Smooth muscle cell (in vitro differentiated cells): ENCODE data around the gene CNRIP1. TPM values are rescaled to one million over a fixed set of nuclear protein-coding genes. Genes with fewer than 3 reads are reported as not detected.

ENCODE experiments used
- DNase-seq: peaks from one replicate; lab custom pipeline; 2025; ENCODE audit not compliant: unreplicated experiment; lab: John Stamatoyannopoulos, UW
- H2AFZ ChIP-seq: fragments of 200-600 bp; sonication (generic); 2 replicates; pipeline ENCODE4 v1.6.0; 2016; ENCODE audit warnings: antibody characterized with exemption, low read depth, mild to moderate bottlenecking
- H3F3A ChIP-seq: fragments of 200-600 bp; sonication (generic); 2 replicates; pipeline ENCODE4 v1.6.0; 2017; ENCODE audit warnings: antibody characterized with exemption, low read depth
- H3K27ac ChIP-seq: fragments of 200-600 bp; sonication (generic); 2 replicates; pipeline ENCODE4 v1.5.1; 2016; ENCODE audit warnings: low read depth, mild to moderate bottlenecking
- H3K27me3 ChIP-seq: fragments of 200-600 bp; sonication (generic); 2 replicates; pipeline ENCODE4 v1.6.1; 2016; ENCODE audit warnings: low read depth, mild to moderate bottlenecking
- H3K36me3 ChIP-seq: fragments of 200-600 bp; sonication (generic); 2 replicates; pipeline ENCODE4 v1.5.1; 2016; ENCODE audit warnings: low read depth
- H3K4me1 ChIP-seq: fragments of 200-600 bp; sonication (generic); 2 replicates; pipeline ENCODE4 v1.5.1; 2016; ENCODE audit warnings: low read depth
- H3K4me2 ChIP-seq: fragments of 200-600 bp; sonication (generic); 2 replicates; pipeline ENCODE4 v1.6.0; 2016; ENCODE audit warnings: mild to moderate bottlenecking
- H3K4me3 ChIP-seq: fragments of 200-600 bp; sonication (generic); 2 replicates; pipeline ENCODE4 v1.5.1; 2016; ENCODE audit warnings: mild to moderate bottlenecking
- H3K79me2 ChIP-seq: fragments of 200-600 bp; sonication (generic); 2 replicates; pipeline ENCODE4 v1.6.0; 2016; ENCODE audit warnings: low read depth, mild to moderate bottlenecking
- H3K9ac ChIP-seq: fragments of 200-600 bp; sonication (generic); 2 replicates; pipeline ENCODE4 v1.6.0; 2016; ENCODE audit warnings: low read depth
- H3K9me3 ChIP-seq: fragments of 200-600 bp; sonication (generic); replicated peaks from 2 replicates; pipeline ENCODE4 v1.5.1; 2016; ENCODE audit warnings: low read depth
- H4K20me1 ChIP-seq: fragments of 200-600 bp; sonication (generic); 2 replicates; pipeline ENCODE4 v1.6.0; 2016; ENCODE audit warnings: low read depth
- CTCF ChIP-seq: fragments of 200-600 bp; sonication (generic); IDR thresholded peaks from 2 replicates; pipeline ENCODE4 v1.5.1; 2017; ENCODE audit warnings: borderline replicate concordance, mild to moderate bottlenecking, antibody characterized with exemption; ENCODE audit not compliant: insufficient read depth, poor library complexity, severe bottlenecking
- WGBS: methylation state at CpG from one replicate; pipeline ENCODE4 v1.1.7; 2016; ENCODE audit warnings: low lambda C conversion rate; 5-methylcytosine and 5-hydroxymethylcytosine counted together
- polyA plus RNA-seq: library from polyadenylated mRNA; unstranded; fragments of >200 nt; fragmentation: Nextera tagmentation; extraction: Ambion mirVana; gene quantifications from 2 replicates; pipeline ENCODE4 v1.2.1, GENCODE V29; 2016
- total RNA-seq: library from RNA; depleted of rRNA; stranded (reverse); fragments of >200 nt; gene quantifications from 2 replicates; pipeline ENCODE4 v1.2.3, GENCODE V29; 2014

The CNRIP1 gene
- total and polyA plus RNA-seq, 2 experiments from 2014 or later = 1.7 to 3.0 TPM

- peaks cover 30% of the 10 kb centered on the region for H3K27me3 ChIP-seq
- 88% methylated on average over 4 of the region's 4 CpGs for WGBS
- DNase-seq = no peak
- H3K4me3 ChIP-seq = no peak overlapping the region
- no peak for TF ChIP-seq CTCF
- H2AFZ ChIP-seq = no peak overlapping the region
- H3K4me1 ChIP-seq = no peaks in the 10 kb centered on the region
- no peaks in the 10 kb centered on the region for H4K20me1 ChIP-seq
- H3K27ac ChIP-seq = no peak overlapping the region
- H3K9me3 ChIP-seq = no peaks in the 10 kb centered on the region
- no peak overlapping the region for H3K9ac ChIP-seq
- no peaks in the 10 kb centered on the region for H3K79me2 ChIP-seq
- no peaks in the 10 kb centered on the region for H3K36me3 ChIP-seq
- no peaks in the 10 kb centered on the region for H3F3A ChIP-seq
- no peak overlapping the region for H3K4me2 ChIP-seq
Measured at GRCh38 chr2:68279691-68280090, 40.1 kb downstream of the CNRIP1 start.

- H3K9ac ChIP-seq = no peak overlapping the region
- H3K36me3 ChIP-seq = no peaks in the 10 kb centered on the region
- no peaks in the 10 kb centered on the region for H3K9me3 ChIP-seq
- 78% methylated on average over 1 of the region's 1 CpG for WGBS
- H3K4me1 ChIP-seq = no peaks in the 10 kb centered on the region
- H3K27ac ChIP-seq = no peak overlapping the region
- peaks cover 25% of the 10 kb centered on the region for H3K27me3 ChIP-seq
- H3K79me2 ChIP-seq = no peaks in the 10 kb centered on the region
- no peaks in the 10 kb centered on the region for H3F3A ChIP-seq
- no peak overlapping the region for H3K4me2 ChIP-seq
- H2AFZ ChIP-seq = no peak overlapping the region
- no peak for TF ChIP-seq CTCF
- H4K20me1 ChIP-seq = no peaks in the 10 kb centered on the region
- H3K4me3 ChIP-seq = no peak overlapping the region
- no peak for DNase-seq
Measured at GRCh38 chr2:68278169-68278568, 41.6 kb downstream of the CNRIP1 start.

- TF ChIP-seq CTCF = no peak
- peaks cover 16% of the 10 kb centered on the region for H3K27me3 ChIP-seq
- H3K9ac ChIP-seq = no peak overlapping the region
- no peak overlapping the region for H3K27ac ChIP-seq
- no peaks in the 10 kb centered on the region for H3K36me3 ChIP-seq
- no peak overlapping the region for H3K4me2 ChIP-seq
- no peaks in the 10 kb centered on the region for H3K79me2 ChIP-seq
- no peaks in the 10 kb centered on the region for H3K9me3 ChIP-seq
- no peaks in the 10 kb centered on the region for H4K20me1 ChIP-seq
- H2AFZ ChIP-seq = no peak overlapping the region
- H3F3A ChIP-seq = no peaks in the 10 kb centered on the region
- DNase-seq = no peak
- H3K4me3 ChIP-seq = no peak overlapping the region
- no peaks in the 10 kb centered on the region for H3K4me1 ChIP-seq
- 62% methylated on average over 3 of the region's 3 CpGs for WGBS
Measured at GRCh38 chr2:68274022-68274421, 45.7 kb downstream of the CNRIP1 start.

GRCh38 chr2:68272246-68272994 is 47.3 kb downstream of the CNRIP1 start:
- no peaks in the 10 kb centered on the region for H3K9me3 ChIP-seq
- 58% methylated on average over 2 of the region's 2 CpGs for WGBS
- TF ChIP-seq CTCF = no peak

More at GRCh38 chr2:68272246-68272994, 47.3 kb downstream of the CNRIP1 start:
- H3K36me3 ChIP-seq = no peaks in the 10 kb centered on the region
- no peaks in the 10 kb centered on the region for H4K20me1 ChIP-seq
- H3K9ac ChIP-seq = no peak overlapping the region
- H3K79me2 ChIP-seq = no peaks in the 10 kb centered on the region
- H2AFZ ChIP-seq = no peak overlapping the region
- no peaks in the 10 kb centered on the region for H3K4me1 ChIP-seq
- H3K27ac ChIP-seq = no peak overlapping the region
- no peak overlapping the region for H3K4me2 ChIP-seq
- no peak for DNase-seq
- no peaks in the 10 kb centered on the region for H3F3A ChIP-seq
- H3K4me3 ChIP-seq = no peak overlapping the region
- H3K27me3 ChIP-seq = peaks cover 16% of the 10 kb centered on the region
